ENCODE results near the gene DGKK.
"Not testable (repeated sequence)": the region's sequence is repeated elsewhere in the genome, so short reads cannot be mapped to it uniquely, and the experiment has no call there.

Gene DGKK

GRCh38 chrX:50431623-50432022, 39.0 kb downstream of the DGKK start:
- DNase-seq, result no peak

- DNase-seq, result peak in 1 of 4 experiments; percentile 1
Observed at GRCh38 chrX:50430917-50431575, 39.6 kb downstream of the DGKK start.

- no peak for DNase-seq
Observed at GRCh38 chrX:50428174-50428573, 42.5 kb downstream of the DGKK start.

GRCh38 chrX:50407976-50408375, 62.6 kb downstream of the DGKK start:
- DNase-seq, result no peak

GRCh38 chrX:50403903-50404302, 66.7 kb downstream of the DGKK start:
- no peak for DNase-seq

GRCh38 chrX:50402886-50403285, 67.7 kb downstream of the DGKK start:
- DNase-seq, result no peak

GRCh38 chrX:50393902-50394301, 76.7 kb downstream of the DGKK start:
- DNase-seq, result no peak

GRCh38 chrX:50386520-50386919, 84.1 kb downstream of the DGKK start:
- DNase-seq, result no peak

- no peak for DNase-seq
Observed at GRCh38 chrX:50381729-50382415, 88.8 kb downstream of the DGKK start.

- DNase-seq, result no peak
Observed at GRCh38 chrX:50375481-50376267, 95.0 kb downstream of the DGKK start.

- peak; percentile 1 to 59 (median 32) for DNase-seq
Observed at GRCh38 chrX:50372966-50373365, 97.7 kb downstream of the DGKK start.

- DNase-seq, result no peak
Observed at GRCh38 chrX:50343917-50344316, 126.7 kb downstream of the DGKK start.

- no peak for DNase-seq
Observed at GRCh38 chrX:50333308-50333707, 137.3 kb downstream of the DGKK start.

GRCh38 chrX:50332668-50333067, 138.0 kb downstream of the DGKK start:
- DNase-seq, result not testable (repeated sequence)

- no peak for DNase-seq
Observed at GRCh38 chrX:50327235-50327634, 143.4 kb downstream of the DGKK start.

Measured in suppressor macrophage (primary cell).